Mesothelial cell of epicardium (in vitro differentiated cells): ENCODE measurements around the gene PDGFRB. TPM values are rescaled to one million over a fixed set of nuclear protein-coding genes. Genes with fewer than 3 reads are reported as not detected.

Experiments used
- DNase-seq, 2 experiments: peaks; one replicate each; pipeline ENCODE4 v3.0.0; 2021; ENCODE audit warnings: low spot score in 2 of 2; ENCODE audit not compliant: unreplicated experiment in 2 of 2
- H3K27ac Mint-ChIP-seq: 2 replicates; pipeline ENCODE4 v1.8.0; 2021; ENCODE audit warnings: mixed read lengths
- H3K27me3 Mint-ChIP-seq: 2 replicates; pipeline ENCODE4 v1.8.0; 2021; ENCODE audit warnings: low read depth, mixed read lengths
- H3K36me3 Mint-ChIP-seq: 2 replicates; pipeline ENCODE4 v1.8.0; 2021; ENCODE audit warnings: mixed read lengths
- H3K4me1 Mint-ChIP-seq: 2 replicates; pipeline ENCODE4 v1.8.0; 2021; ENCODE audit warnings: mixed read lengths
- H3K4me3 Mint-ChIP-seq: 2 replicates; pipeline ENCODE4 v1.8.0; 2021; ENCODE audit warnings: mild to moderate bottlenecking, moderate library complexity, mixed read lengths
- H3K9me3 Mint-ChIP-seq: 2 replicates; pipeline ENCODE4 v1.8.0; 2021; ENCODE audit warnings: mixed read lengths
- CTCF ChIP-seq: fragments of 200-600 bp; sonication (generic); IDR thresholded peaks from one replicate; pipeline ENCODE4 v1.5.0; 2021; ENCODE audit warnings: antibody characterized with exemption; ENCODE audit not compliant: unreplicated experiment
- total RNA-seq: library from RNA; stranded (reverse); gene quantifications from 3 replicates; pipeline ENCODE4 v1.2.1, GENCODE V29; 2021

Gene PDGFRB
- total RNA-seq, 1 donor from 2014 or later, result 100 TPM

DNA sequence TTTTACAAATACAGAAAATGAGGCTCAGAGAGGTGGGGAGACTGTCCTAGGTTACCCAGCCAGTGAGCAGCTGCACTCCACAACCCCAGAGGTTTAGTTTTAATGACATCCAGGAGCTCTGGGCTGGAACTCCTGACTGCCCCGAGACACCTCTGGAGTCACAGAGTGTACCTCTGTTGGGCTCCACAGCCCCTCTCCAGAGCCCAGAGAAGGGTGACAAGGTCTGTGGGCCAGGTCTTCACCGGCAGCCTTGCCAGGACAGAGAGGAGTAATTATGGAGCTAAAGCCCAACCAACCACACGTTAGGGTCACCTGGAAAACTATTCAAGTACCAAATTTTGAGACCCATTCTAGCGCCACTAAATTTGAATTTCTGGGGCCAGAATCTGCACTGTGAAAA lies 22.1 kb upstream of the PDGFRB start:
- Mint-ChIP-seq H3K4me1 (peaks cover 18% of the 10 kb centered on the region), H3K9me3 (no peaks in the 10 kb centered on the region), H3K27ac (no peak overlapping the region), H3K4me3 (no peak overlapping the region), H3K27me3 (no peaks in the 10 kb centered on the region), H3K36me3 (no peaks in the 10 kb centered on the region)
- no peak for DNase-seq
- no peak for TF ChIP-seq CTCF

- Mint-ChIP-seq H3K4me1 (peaks cover 20% of the 10 kb centered on the region), H3K4me3 (no peak overlapping the region), H3K27ac (no peak overlapping the region), H3K36me3 (no peaks in the 10 kb centered on the region), H3K9me3 (no peaks in the 10 kb centered on the region), H3K27me3 (peaks cover 2% of the 10 kb centered on the region)
- TF ChIP-seq CTCF, result no peak
- no peak for DNase-seq
Measured at GRCh38 chr5:150176745-150177477, 21.3 kb upstream of the PDGFRB start.

- DNase-seq, result no peak
- Mint-ChIP-seq H3K4me3 (no peak overlapping the region), H3K27ac (no peak overlapping the region), H3K27me3 (peaks cover 5% of the 10 kb centered on the region), H3K9me3 (no peaks in the 10 kb centered on the region), H3K4me1 (peaks cover 15% of the 10 kb centered on the region), H3K36me3 (no peaks in the 10 kb centered on the region)
- TF ChIP-seq CTCF, result no peak
Measured at GRCh38 chr5:150175536-150175935, 19.9 kb upstream of the PDGFRB start.

DNA sequence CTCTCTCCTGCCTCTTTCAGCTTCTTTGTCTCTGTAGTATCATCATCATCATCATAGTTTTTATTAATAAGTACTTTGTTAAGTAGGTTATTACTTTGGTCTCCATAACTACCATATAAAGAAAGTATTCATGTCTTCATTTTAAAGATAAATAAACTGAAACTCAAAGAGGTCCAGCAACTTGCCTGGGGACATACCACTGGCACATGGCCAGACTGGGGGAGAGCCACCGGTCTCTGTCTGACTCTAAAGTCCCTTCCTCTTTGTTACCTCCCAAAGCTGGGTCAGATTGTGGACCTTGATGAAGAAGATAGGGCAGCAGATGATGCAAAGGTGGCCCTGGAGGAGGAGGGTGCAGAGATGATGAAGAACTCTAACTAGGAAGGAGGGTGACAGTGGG lies 19.4 kb upstream of the PDGFRB start:
- no peak for TF ChIP-seq CTCF
- Mint-ChIP-seq H3K36me3 (no peaks in the 10 kb centered on the region), H3K27me3 (peaks cover 10% of the 10 kb centered on the region), H3K4me3 (no peak overlapping the region), H3K27ac (no peak overlapping the region), H3K9me3 (no peaks in the 10 kb centered on the region), H3K4me1 (peaks cover 15% of the 10 kb centered on the region)
- no peak for DNase-seq

- Mint-ChIP-seq H3K36me3 (no peaks in the 10 kb centered on the region), H3K27ac (no peak overlapping the region), H3K4me1 (peaks cover 15% of the 10 kb centered on the region), H3K27me3 (peaks cover 18% of the 10 kb centered on the region), H3K4me3 (no peak overlapping the region), H3K9me3 (no peaks in the 10 kb centered on the region)
- no peak for DNase-seq
- TF ChIP-seq CTCF, result no peak
Measured at GRCh38 chr5:150174285-150174684, 18.6 kb upstream of the PDGFRB start.
